NCI-H748 (cell line): ENCODE results near the gene ROBO2.

Source experiments
- DNase-seq: peaks from one replicate; lab custom pipeline; 2025; ENCODE audit not compliant: unreplicated experiment; lab: John Stamatoyannopoulos, UW

ROBO2 gene

GRCh38 chr3:77254967-77255831, 215.3 kb downstream of the ROBO2 start:
- DNase-seq: peak; percentile 78

- DNase-seq: peak; percentile 99
These were observed 216.9 kb downstream of the ROBO2 start for GRCh38 chr3:77256584-77257503.

- DNase-seq: peak; percentile 98
These were observed 219.8 kb downstream of the ROBO2 start for GRCh38 chr3:77259694-77260093.

GRCh38 chr3:77262361-77262760, 222.5 kb downstream of the ROBO2 start:
- no peak for DNase-seq

GRCh38 chr3:77267589-77267988, 227.7 kb downstream of the ROBO2 start:
- peak; percentile 20 for DNase-seq

- DNase-seq: no peak
These were observed 231.4 kb downstream of the ROBO2 start for GRCh38 chr3:77271306-77271705.

GRCh38 chr3:77271711-77272110, 231.8 kb downstream of the ROBO2 start:
- no peak for DNase-seq

GRCh38 chr3:77279276-77279675, 239.4 kb downstream of the ROBO2 start:
- no peak for DNase-seq

- DNase-seq: peak; percentile 75
These were observed 241.8 kb downstream of the ROBO2 start for GRCh38 chr3:77281721-77282120.

- peak; percentile 64 for DNase-seq
These were observed 243.2 kb downstream of the ROBO2 start for GRCh38 chr3:77283108-77283507.

GRCh38 chr3:77288348-77288747, 248.4 kb downstream of the ROBO2 start:
- DNase-seq: no peak

GRCh38 chr3:77296527-77296926, 256.6 kb downstream of the ROBO2 start:
- no peak for DNase-seq

GRCh38 chr3:77298417-77298816, 258.5 kb downstream of the ROBO2 start:
- no peak for DNase-seq

GRCh38 chr3:77303955-77304699, 264.2 kb downstream of the ROBO2 start:
- peak; percentile 69 for DNase-seq

GRCh38 chr3:77304700-77305021, 264.8 kb downstream of the ROBO2 start:
- DNase-seq: peak; percentile 51

GRCh38 chr3:77309460-77309859, 269.6 kb downstream of the ROBO2 start:
- DNase-seq: no peak

GRCh38 chr3:77313843-77314242, 273.9 kb downstream of the ROBO2 start:
- no peak for DNase-seq

- peak; percentile 53 for DNase-seq
These were observed 279.8 kb downstream of the ROBO2 start for GRCh38 chr3:77319711-77320110.

GRCh38 chr3:77320514-77320913, 280.6 kb downstream of the ROBO2 start:
- peak; percentile 18 for DNase-seq

GRCh38 chr3:77321646-77322045, 281.7 kb downstream of the ROBO2 start:
- no peak for DNase-seq

- DNase-seq: no peak
These were observed 283.7 kb downstream of the ROBO2 start for GRCh38 chr3:77323626-77324025.
